HEK293 (cell line): ENCODE data around the gene THSD4.

Source experiments
- CTCF ChIA-PET: fragments of 350-600 bp; formaldehyde crosslinking; extraction: SDS; loops from one replicate; lab custom pipeline; 2021; ENCODE audit warnings: antibody characterized with exemption; lab: Yijun Ruan, JAX
- POLR2A ChIA-PET: fragments of 300-600 bp; formaldehyde crosslinking; extraction: SDS; loops from one replicate; lab custom pipeline; 2020; ENCODE audit warnings: antibody characterized with exemption, inconsistent platforms; lab: Yijun Ruan, JAX
- H3K27ac ChIP-seq: fragments of 200-500 bp; sonication (Bioruptor generic); 2 replicates; pipeline ENCODE4 v1.5.1; 2014; ENCODE audit warnings: low read depth, low read length, control low read depth, inconsistent platforms; ENCODE audit errors: extremely low read depth
- H3K36me3 ChIP-seq, 2 experiments: fragments of 200-500 bp in 1 of 2; sonication (Bioruptor generic) in 1 of 2; 1 replicate in 1 of 2; 2 replicates in 1 of 2; pipeline ENCODE4 v1.5.1; 2014 to 2017; ENCODE audit warnings: inconsistent platforms in 2 of 2, low read length in 2 of 2; ENCODE audit not compliant: control insufficient read depth in 2 of 2, insufficient read depth in 1 of 2
- H3K4me1 ChIP-seq: fragments of 200-500 bp; sonication (Bioruptor generic); 2 replicates; pipeline ENCODE4 v1.5.1; 2014; ENCODE audit warnings: mild to moderate bottlenecking, low read length, inconsistent platforms; ENCODE audit not compliant: control insufficient read depth, insufficient read depth
- H3K4me3 ChIP-seq: 2 replicates; pipeline ENCODE4 v1.5.1; 2011; ENCODE audit warnings: low read depth, mild to moderate bottlenecking, control low read depth, low read length, moderate library complexity
- H3K9me3 ChIP-seq: fragments of 200-500 bp; sonication (Bioruptor generic); 2 replicates; pipeline ENCODE4 v1.5.1; 2014; ENCODE audit warnings: low read depth, low read length, inconsistent platforms; ENCODE audit not compliant: control insufficient read depth, insufficient read depth
- CTCF ChIP-seq: fragments of 450-650 bp; formaldehyde crosslinking; IDR thresholded peaks from 2 replicates; pipeline ENCODE4 v1.5.1; 2016; ENCODE audit warnings: missing biosample characterization, missing genetic modification characterization
- EGR2 ChIP-seq: fragments of 450-650 bp; formaldehyde crosslinking; IDR thresholded peaks from 2 replicates; pipeline ENCODE4 v1.5.1; 2016; ENCODE audit warnings: low read depth, missing biosample characterization, missing genetic modification characterization
- HIC1 ChIP-seq: fragments of 450-650 bp; formaldehyde crosslinking; IDR thresholded peaks from 2 replicates; pipeline ENCODE4 v1.5.1; 2016; ENCODE audit warnings: missing biosample characterization, missing genetic modification characterization
- SALL2 ChIP-seq: fragments of 450-650 bp; formaldehyde crosslinking; IDR thresholded peaks from 2 replicates; pipeline ENCODE4 v1.5.0; 2017; ENCODE audit warnings: missing biosample characterization, mild to moderate bottlenecking, missing genetic modification characterization, borderline replicate concordance
- SCRT2 ChIP-seq: fragments of 450-650 bp; formaldehyde crosslinking; IDR thresholded peaks from 2 replicates; pipeline ENCODE4 v1.5.1; 2016; ENCODE audit warnings: missing biosample characterization, missing genetic modification characterization
- WT1 ChIP-seq: fragments of 450-650 bp; formaldehyde crosslinking; IDR thresholded peaks from 2 replicates; pipeline ENCODE4 v1.5.1; 2016; ENCODE audit warnings: missing biosample characterization, missing genetic modification characterization
- ZBTB17 ChIP-seq: fragments of 450-650 bp; formaldehyde crosslinking; IDR thresholded peaks from 2 replicates; pipeline ENCODE4 v1.5.1; 2016; ENCODE audit warnings: missing biosample characterization, missing genetic modification characterization
- ZBTB7A ChIP-seq: fragments of 450-650 bp; formaldehyde crosslinking; IDR thresholded peaks from 2 replicates; pipeline ENCODE4 v1.5.1; 2016; ENCODE audit warnings: low read depth, missing biosample characterization, missing genetic modification characterization
- ZFHX2 ChIP-seq: fragments of 450-650 bp; formaldehyde crosslinking; conservative IDR thresholded peaks from 2 replicates; pipeline ENCODE4 v1.5.1; 2016; ENCODE audit warnings: missing biosample characterization, missing genetic modification characterization
- ZFP3 ChIP-seq: fragments of 450-650 bp; formaldehyde crosslinking; IDR thresholded peaks from 2 replicates; pipeline ENCODE4 v1.5.1; 2016; ENCODE audit warnings: low read depth, missing biosample characterization, missing genetic modification characterization
- ZFP69B ChIP-seq: fragments of 450-650 bp; formaldehyde crosslinking; IDR thresholded peaks from 2 replicates; pipeline ENCODE4 v1.5.1; 2016; ENCODE audit warnings: missing biosample characterization, missing genetic modification characterization
- ZNF16 ChIP-seq: fragments of 450-650 bp; formaldehyde crosslinking; IDR thresholded peaks from 2 replicates; pipeline ENCODE4 v1.5.1; 2016; ENCODE audit warnings: low read depth, missing biosample characterization, missing genetic modification characterization
- ZNF341 ChIP-seq: fragments of 450-650 bp; formaldehyde crosslinking; IDR thresholded peaks from 2 replicates; pipeline ENCODE4; 2016; ENCODE audit warnings: low read depth, missing biosample characterization, missing genetic modification characterization
- ZNF366 ChIP-seq: fragments of 450-650 bp; formaldehyde crosslinking; conservative IDR thresholded peaks from 2 replicates; pipeline ENCODE4 v1.5.1; 2016; ENCODE audit warnings: missing biosample characterization, missing genetic modification characterization
- ZNF398 ChIP-seq: fragments of 450-650 bp; formaldehyde crosslinking; IDR thresholded peaks from 2 replicates; pipeline ENCODE4 v1.5.1; 2017; ENCODE audit warnings: missing biosample characterization, missing genetic modification characterization
- ZNF449 ChIP-seq: fragments of 450-650 bp; formaldehyde crosslinking; IDR thresholded peaks from 2 replicates; pipeline ENCODE4 v1.5.1; 2017; ENCODE audit warnings: missing biosample characterization, mild to moderate bottlenecking, missing genetic modification characterization, moderate library complexity
- ZNF48 ChIP-seq: fragments of 450-650 bp; formaldehyde crosslinking; IDR thresholded peaks from 2 replicates; pipeline ENCODE4 v1.5.1; 2016; ENCODE audit warnings: missing biosample characterization, missing genetic modification characterization
- ZNF501 ChIP-seq: fragments of 450-650 bp; formaldehyde crosslinking; IDR thresholded peaks from 2 replicates; pipeline ENCODE4 v1.5.1; 2016; ENCODE audit warnings: missing biosample characterization, missing genetic modification characterization
- ZNF549 ChIP-seq: fragments of 450-650 bp; IDR thresholded peaks from 2 replicates; pipeline ENCODE4 v1.5.1; 2018; ENCODE audit warnings: missing biosample characterization, missing genetic modification characterization, mild to moderate bottlenecking, inconsistent platforms, moderate library complexity
- ZNF596 ChIP-seq: fragments of 450-650 bp; IDR thresholded peaks from 2 replicates; pipeline ENCODE4 v1.5.0; 2018; ENCODE audit warnings: missing biosample characterization, mild to moderate bottlenecking, missing genetic modification characterization, moderate library complexity
- ZNF626 ChIP-seq: fragments of 450-650 bp; sonication (Bioruptor Pico); formaldehyde crosslinking; IDR thresholded peaks from 2 replicates; pipeline ENCODE4 v1.5.1; 2018; ENCODE audit warnings: missing biosample characterization, missing genetic modification characterization, inconsistent platforms
- ZNF677 ChIP-seq: fragments of 450-650 bp; IDR thresholded peaks from 2 replicates; pipeline ENCODE4 v1.5.0; 2018; ENCODE audit warnings: missing biosample characterization, mild to moderate bottlenecking, missing genetic modification characterization, moderate library complexity
- ZNF830 ChIP-seq: fragments of 450-650 bp; IDR thresholded peaks from 2 replicates; pipeline ENCODE4 v1.5.0; 2018; ENCODE audit warnings: missing biosample characterization, missing genetic modification characterization, low read depth, mild to moderate bottlenecking, moderate library complexity
- ZSCAN30 ChIP-seq: fragments of 450-650 bp; IDR thresholded peaks from 2 replicates; pipeline ENCODE4 v1.5.1; 2018; ENCODE audit warnings: missing biosample characterization, mild to moderate bottlenecking, missing genetic modification characterization, moderate library complexity

The THSD4 gene

GRCh38 chr15:71545923-71546322 lies 430.7 kb downstream of the THSD4 start (continued):
- no peak for TF ChIP-seq ZNF398 (tag by site-specific recombination)
- TF ChIP-seq SALL2 (tag by site-specific recombination), result no peak
- no peak for TF ChIP-seq HIC1 (tag by site-specific recombination)
- TF ChIP-seq ZNF16 (tag by site-specific recombination), result no peak
- no peak for TF ChIP-seq ZNF596 (tag by site-specific recombination)
- no peak for TF ChIP-seq WT1
- TF ChIP-seq ZBTB7A (tag by site-specific recombination), result no peak
- TF ChIP-seq, all 188 proteins: peak for 0

DNA sequence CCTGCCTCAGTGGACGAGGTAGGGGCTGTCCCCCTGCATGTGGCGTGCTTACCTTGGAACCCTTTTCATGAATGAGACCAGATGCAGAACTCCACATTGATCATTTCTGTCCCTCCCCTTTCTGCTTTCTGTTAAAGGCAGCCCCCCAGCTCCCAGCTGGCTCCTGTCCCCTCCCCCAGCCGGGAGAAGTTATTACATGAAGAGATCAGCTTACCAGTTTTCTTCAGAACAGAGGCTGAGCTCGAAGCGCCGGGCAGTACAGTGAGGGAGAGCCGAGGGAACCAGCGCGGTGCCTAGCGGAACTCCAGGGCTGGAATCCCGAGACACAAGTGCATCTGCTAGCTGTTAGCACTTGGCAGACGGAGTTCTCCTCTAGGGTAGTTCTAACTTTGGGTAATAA lies 431.7 kb downstream of the THSD4 start:
- H3K4me1 ChIP-seq, result no peaks in the 10 kb centered on the region
- CTCF ChIA-PET, result interaction anchor here (0.7 to 1.3 kb wide), 3 partner anchors 14 to 574 kb away, joined by 4 to 5 read pairs (median 4); no protein-coding TSS in a partner anchor
- H3K9me3 ChIP-seq, result no peaks in the 10 kb centered on the region
- no peak overlapping the region for H3K4me3 ChIP-seq
- POLR2A ChIA-PET, result interaction anchor here (1.2 kb wide), 1 partner anchor 9 kb away, joined by 3 read pairs; no protein-coding TSS in a partner anchor
- H3K27ac ChIP-seq, result no peak overlapping the region
- no peaks in the 10 kb centered on the region for H3K36me3 ChIP-seq
- TF ChIP-seq ZBTB17 (tag by site-specific recombination) (peak; percentile 75), ZNF677 (tag by site-specific recombination) (0 out of 2 replicates have a peak, but pooled peaks have one; percentile 25), ZNF830 (tag by site-specific recombination) (no peak), ZNF341 (0 out of 2 replicates have a peak, but pooled peaks have one; percentile 9)
- TF ChIP-seq, all 188 proteins: peak for 3

DNA sequence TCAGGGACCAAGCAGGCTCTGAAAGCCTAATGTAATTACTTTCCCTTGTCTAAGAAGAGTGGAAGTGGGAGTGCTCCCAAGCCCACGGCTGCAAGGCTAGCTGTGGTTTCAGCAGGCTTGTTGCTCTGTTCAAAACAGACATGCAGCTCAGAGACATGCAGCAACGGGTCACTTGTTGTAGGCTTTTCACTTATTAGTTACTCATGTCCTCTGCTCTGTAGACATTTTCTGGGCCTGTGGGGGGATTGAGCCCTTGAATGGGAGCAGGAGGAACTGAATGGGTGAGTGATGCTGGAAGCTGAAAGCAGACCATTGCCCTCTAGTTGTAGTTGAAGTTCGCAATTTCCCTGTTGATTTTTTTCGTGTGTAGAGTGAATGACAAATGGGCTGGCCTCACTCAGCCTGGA lies 433.1 kb downstream of the THSD4 start:
- TF ChIP-seq ZNF626 (tag by site-specific recombination) (no peak), ZNF449 (no peak), ZNF366 (tag by site-specific recombination) (no peak), ZFP69B (tag by site-specific recombination) (no peak), ZFP3 (tag by site-specific recombination) (no peak), ZNF48 (no peak), EGR2 (tag by site-specific recombination) (peak; percentile 46; the same call in 1 of the 2 replicates), CTCF (tag by site-specific recombination) (peak; percentile 36; the same call in 1 of the 2 replicates), ZNF501 (no peak), ZNF549 (tag by site-specific recombination) (no peak), ZSCAN30 (tag by site-specific recombination) (no peak), ZFHX2 (tag by site-specific recombination) (peak; percentile 65), SCRT2 (tag by site-specific recombination) (peak; percentile 51; the same call in 1 of the 2 replicates)
- TF ChIP-seq, all 188 proteins: peak for 4
- no peak overlapping the region for H3K27ac ChIP-seq
- no peaks in the 10 kb centered on the region for H3K9me3 ChIP-seq
- H3K36me3 ChIP-seq, result no peaks in the 10 kb centered on the region
- CTCF ChIA-PET, result interaction anchor here (0.6 kb wide), 1 partner anchor 27 kb away, joined by 5 read pairs; no protein-coding TSS in a partner anchor
- POLR2A ChIA-PET, result no interaction called here
- no peak overlapping the region for H3K4me3 ChIP-seq
- no peaks in the 10 kb centered on the region for H3K4me1 ChIP-seq
